CD4-positive, alpha-beta T cell (primary cell): ENCODE data around the gene KCNK6. TPM values are rescaled to one million over a fixed set of nuclear protein-coding genes. Genes with fewer than 3 reads are reported as not detected.
"Not testable (repeated sequence)": the region's sequence is repeated elsewhere in the genome, so short reads cannot be mapped to it uniquely, and the experiment has no call there.

Source experiments
- ATAC-seq: fragments of 200-7000 bp; cut with Tn5 transposase; one replicate; pipeline ENCODE4 v1.10.0; 2022; ENCODE audit warnings: mild to moderate bottlenecking; ENCODE audit not compliant: poor library complexity
- CTCF ChIA-PET: fragments of 350-600 bp; sonication (Branson Sonifier 250); formaldehyde crosslinking; loops from one replicate; lab custom pipeline; 2021; ENCODE audit warnings: antibody characterized with exemption, inconsistent platforms; lab: Charles Lee
- POLR2A ChIA-PET: fragments of 350-600 bp; sonication (Branson Sonifier 250); formaldehyde crosslinking; loops from one replicate; lab custom pipeline; 2021; ENCODE audit warnings: antibody characterized with exemption, inconsistent platforms; lab: Charles Lee
- DNase-seq, 14 experiments: peaks; one replicate each; pipeline ENCODE4 v3.0.0-alpha.2; 2013 to 2020; ENCODE audit warnings: mixed read lengths in 2 of 14
- H3K27ac ChIP-seq, 2 donors: one replicate each; pipeline versions ENCODE4 v1.5.1 to v1.7.0; 2013; ENCODE audit warnings: low read length in 2 of 2, low read depth in 1 of 2, mild to moderate bottlenecking in 1 of 2
- H3K27me3 ChIP-seq, 2 experiments: 1 replicate in 1 of 2; 2 replicates in 1 of 2; pipeline versions ENCODE4 v1.6.1 to v1.7.0; 2013; ENCODE audit warnings: low read length in 2 of 2, control low read depth in 1 of 2, mild to moderate bottlenecking in 1 of 2, moderate library complexity in 1 of 2; ENCODE audit not compliant: insufficient read depth in 2 of 2, control insufficient read depth in 1 of 2
- H3K36me3 ChIP-seq: one replicate; pipeline ENCODE4 v1.6.1; 2013; ENCODE audit warnings: low read length, control low read depth; ENCODE audit not compliant: insufficient read depth
- H3K4me1 ChIP-seq: one replicate; pipeline ENCODE4 v1.6.1; 2013; ENCODE audit warnings: low read length, control low read depth; ENCODE audit not compliant: insufficient read depth
- H3K4me3 ChIP-seq: one replicate; pipeline ENCODE4 v1.5.1; 2013; ENCODE audit warnings: mild to moderate bottlenecking, low read length, moderate library complexity
- H3K9me3 ChIP-seq, 2 experiments: 1 replicate in 1 of 2; 2 replicates in 1 of 2; pipeline versions ENCODE4 v1.6.1 to v1.7.0; 2013; ENCODE audit warnings: low read length in 2 of 2, mild to moderate bottlenecking in 2 of 2, control low read depth in 1 of 2, moderate library complexity in 1 of 2; ENCODE audit not compliant: control insufficient read depth in 1 of 2, insufficient read depth in 1 of 2
- H3K27ac Mint-ChIP-seq: one replicate; pipeline ENCODE4 v1.8.0; 2020; ENCODE audit warnings: mixed read lengths
- H3K27me3 Mint-ChIP-seq: one replicate; pipeline ENCODE4 v1.8.0; 2021; ENCODE audit warnings: mixed read lengths
- H3K36me3 Mint-ChIP-seq: one replicate; pipeline ENCODE4 v1.8.0; 2021; ENCODE audit warnings: low read depth, mixed read lengths
- H3K4me1 Mint-ChIP-seq: one replicate; pipeline ENCODE4 v1.8.0; 2021; ENCODE audit warnings: low read depth, mixed read lengths
- H3K4me3 Mint-ChIP-seq: one replicate; pipeline ENCODE4 v1.8.0; 2020; ENCODE audit warnings: mild to moderate bottlenecking, mixed read lengths
- H3K9me3 Mint-ChIP-seq: one replicate; pipeline ENCODE4 v1.8.0; 2020; ENCODE audit warnings: mixed read lengths
- intact Hi-C, 2 experiments: fragments of 100-400 bp; cut with DNase I in 1 of 2; cut with micrococcal nuclease in 1 of 2; formaldehyde crosslinking; loops; one replicate each; pipeline versions ENCODE4 v1.15.1 to v1.9.0; 2023 to 2025; cut with DNase I, micrococcal nuclease
- total RNA-seq, 174 experiments: library from RNA in 2 of 174; stranded (reverse) in 2 of 174; gene quantifications; one replicate each; pipeline ENCODE4 v1.2.3 and lab custom pipeline; 2021 to 2026
- TF ChIP-seq, protein P1 (sequence below): fragments of 200-600 bp; IDR thresholded peaks from one replicate; pipeline ENCODE4 v1.8.0; 2022; ENCODE audit warnings: antibody characterized with exemption, mild to moderate bottlenecking

Gene KCNK6
- total RNA-seq, 2 experiments from 2014 or later = 3.0 to 3.1 TPM

DNA sequence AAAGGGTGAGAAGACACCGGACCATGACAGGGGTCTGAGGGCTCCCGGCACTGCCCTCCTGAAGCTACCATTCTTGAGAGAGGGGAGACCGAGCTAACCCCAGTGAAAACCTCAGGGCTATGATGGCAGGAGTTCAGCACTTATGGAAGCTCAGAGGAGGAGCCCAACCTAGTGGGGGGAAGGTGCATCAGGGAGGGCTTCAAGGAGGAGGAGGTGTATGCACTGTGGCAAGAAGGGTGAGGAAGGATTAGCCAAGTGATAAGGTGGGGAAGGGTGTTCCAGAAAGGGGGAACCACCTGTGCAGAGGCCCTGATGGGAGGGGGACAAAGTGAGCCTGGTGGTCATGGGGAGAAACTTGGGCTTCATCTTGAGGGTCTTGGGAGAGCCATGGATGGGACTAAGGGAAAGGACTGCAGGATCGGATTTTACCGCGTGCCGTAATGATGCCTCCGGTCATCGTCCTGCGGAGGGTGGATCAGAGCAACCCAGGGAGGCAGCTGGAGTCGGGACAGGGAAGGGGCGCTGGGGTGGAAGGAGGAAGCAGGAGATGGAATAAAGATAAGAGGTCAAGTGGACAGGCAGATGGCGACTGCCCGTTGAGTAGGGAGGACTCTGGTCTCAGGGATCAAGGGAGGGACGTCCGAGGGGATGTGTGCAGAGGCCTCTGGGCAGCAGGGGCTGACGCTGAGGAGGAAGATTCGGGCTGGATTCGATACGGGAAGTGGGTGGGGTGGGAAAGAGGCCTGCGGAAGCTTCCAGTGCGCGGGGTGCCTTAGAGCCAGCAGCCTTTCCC lies 41.4 kb downstream of the KCNK6 start:
- ATAC-seq (no peak), DNase-seq (peak in 1 of 14 experiments; percentile 21)
- intact Hi-C loops = no loop called here
- H3K36me3 Mint-ChIP-seq = no peaks in the 10 kb centered on the region
- peaks cover 0 to 6% of the 10 kb centered on the region in 2 experiments for H3K27me3 ChIP-seq
- H3K4me1 Mint-ChIP-seq = peaks cover 14% of the 10 kb centered on the region
- POLR2A ChIA-PET = interaction anchor here (1.4 to 2.3 kb wide), 2 partner anchors 13 kb away, joined by 9 to 11 read pairs; partner anchors contain the start of gene PSMD8
- TF ChIP-seq, protein P1, sequence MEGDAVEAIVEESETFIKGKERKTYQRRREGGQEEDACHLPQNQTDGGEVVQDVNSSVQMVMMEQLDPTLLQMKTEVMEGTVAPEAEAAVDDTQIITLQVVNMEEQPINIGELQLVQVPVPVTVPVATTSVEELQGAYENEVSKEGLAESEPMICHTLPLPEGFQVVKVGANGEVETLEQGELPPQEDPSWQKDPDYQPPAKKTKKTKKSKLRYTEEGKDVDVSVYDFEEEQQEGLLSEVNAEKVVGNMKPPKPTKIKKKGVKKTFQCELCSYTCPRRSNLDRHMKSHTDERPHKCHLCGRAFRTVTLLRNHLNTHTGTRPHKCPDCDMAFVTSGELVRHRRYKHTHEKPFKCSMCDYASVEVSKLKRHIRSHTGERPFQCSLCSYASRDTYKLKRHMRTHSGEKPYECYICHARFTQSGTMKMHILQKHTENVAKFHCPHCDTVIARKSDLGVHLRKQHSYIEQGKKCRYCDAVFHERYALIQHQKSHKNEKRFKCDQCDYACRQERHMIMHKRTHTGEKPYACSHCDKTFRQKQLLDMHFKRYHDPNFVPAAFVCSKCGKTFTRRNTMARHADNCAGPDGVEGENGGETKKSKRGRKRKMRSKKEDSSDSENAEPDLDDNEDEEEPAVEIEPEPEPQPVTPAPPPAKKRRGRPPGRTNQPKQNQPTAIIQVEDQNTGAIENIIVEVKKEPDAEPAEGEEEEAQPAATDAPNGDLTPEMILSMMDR = no peak
- H3K36me3 ChIP-seq = no peaks in the 10 kb centered on the region
- peaks cover 15% of the 10 kb centered on the region for H3K27me3 Mint-ChIP-seq
- peak overlapping the region; percentile 74 for H3K4me3 ChIP-seq
- peak overlapping the region; percentile 82 for H3K4me3 Mint-ChIP-seq
- peaks cover 0 to 8% of the 10 kb centered on the region in 2 experiments for H3K9me3 ChIP-seq
- no peaks in the 10 kb centered on the region for H3K9me3 Mint-ChIP-seq
- no peak overlapping the region for H3K27ac ChIP-seq
- CTCF ChIA-PET = interaction anchor here (0.8 to 2.5 kb wide), 2 partner anchors 13 to 25 kb away, joined by 3 to 7 read pairs; partner anchors contain the start of genes CATSPERG and PSMD8
- H3K4me1 ChIP-seq = peaks cover 19% of the 10 kb centered on the region
- no peak overlapping the region for H3K27ac Mint-ChIP-seq

DNA sequence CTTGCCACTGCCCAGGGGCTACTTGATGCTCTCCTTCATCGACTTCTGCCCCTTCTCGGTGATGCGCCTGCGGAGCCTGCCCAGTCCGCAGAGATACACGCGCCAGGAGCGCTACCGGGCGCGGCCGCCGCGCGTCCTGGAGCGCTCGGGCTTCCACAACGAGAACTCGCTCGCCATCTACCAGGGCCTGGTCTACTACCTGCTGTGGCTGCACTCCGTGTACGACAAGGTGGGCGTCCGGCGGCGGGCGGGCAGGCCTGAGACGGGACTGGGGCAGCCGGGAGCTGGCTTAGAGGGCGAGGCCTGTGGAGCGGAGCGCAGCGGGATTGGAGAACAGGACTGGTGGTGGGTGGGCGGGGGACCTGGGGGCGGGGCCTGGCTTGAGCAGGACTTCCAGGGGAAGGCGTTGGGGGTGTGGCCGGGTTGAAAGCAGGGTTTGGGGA lies 42.0 kb downstream of the KCNK6 start:
- Histone ChIP-seq H3K27me3 (peaks cover 0 to 6% of the 10 kb centered on the region in 2 experiments), H3K36me3 (no peaks in the 10 kb centered on the region), H3K4me3 (peak overlapping the region; percentile 74), H3K27ac (no peak overlapping the region), H3K9me3 (peaks cover 0 to 8% of the 10 kb centered on the region in 2 experiments), H3K4me1 (peaks cover 19% of the 10 kb centered on the region)
- DNase-seq (peak; percentile 25 to 81 (median 44)), ATAC-seq (peak; percentile 73)
- peaks cover 20% of the 10 kb centered on the region for H3K27me3 Mint-ChIP-seq
- peaks cover 14% of the 10 kb centered on the region for H3K4me1 Mint-ChIP-seq
- no peaks in the 10 kb centered on the region for H3K9me3 Mint-ChIP-seq
- peak overlapping the region; percentile 82 for H3K4me3 Mint-ChIP-seq
- no peak overlapping the region for H3K27ac Mint-ChIP-seq
- POLR2A ChIA-PET = interaction anchor here (2.3 kb wide), 1 partner anchor 13 kb away, joined by 11 read pairs; the partner anchor contains the start of gene PSMD8
- TF ChIP-seq, protein P1 = no peak
- CTCF ChIA-PET = interaction anchor here (1.5 to 2.5 kb wide), 2 partner anchors 12 to 41 kb away, joined by 4 to 7 read pairs; partner anchors contain the start of genes FAM98C and PSMD8
- H3K36me3 Mint-ChIP-seq = no peaks in the 10 kb centered on the region
- intact Hi-C loops = no loop called here

DNA sequence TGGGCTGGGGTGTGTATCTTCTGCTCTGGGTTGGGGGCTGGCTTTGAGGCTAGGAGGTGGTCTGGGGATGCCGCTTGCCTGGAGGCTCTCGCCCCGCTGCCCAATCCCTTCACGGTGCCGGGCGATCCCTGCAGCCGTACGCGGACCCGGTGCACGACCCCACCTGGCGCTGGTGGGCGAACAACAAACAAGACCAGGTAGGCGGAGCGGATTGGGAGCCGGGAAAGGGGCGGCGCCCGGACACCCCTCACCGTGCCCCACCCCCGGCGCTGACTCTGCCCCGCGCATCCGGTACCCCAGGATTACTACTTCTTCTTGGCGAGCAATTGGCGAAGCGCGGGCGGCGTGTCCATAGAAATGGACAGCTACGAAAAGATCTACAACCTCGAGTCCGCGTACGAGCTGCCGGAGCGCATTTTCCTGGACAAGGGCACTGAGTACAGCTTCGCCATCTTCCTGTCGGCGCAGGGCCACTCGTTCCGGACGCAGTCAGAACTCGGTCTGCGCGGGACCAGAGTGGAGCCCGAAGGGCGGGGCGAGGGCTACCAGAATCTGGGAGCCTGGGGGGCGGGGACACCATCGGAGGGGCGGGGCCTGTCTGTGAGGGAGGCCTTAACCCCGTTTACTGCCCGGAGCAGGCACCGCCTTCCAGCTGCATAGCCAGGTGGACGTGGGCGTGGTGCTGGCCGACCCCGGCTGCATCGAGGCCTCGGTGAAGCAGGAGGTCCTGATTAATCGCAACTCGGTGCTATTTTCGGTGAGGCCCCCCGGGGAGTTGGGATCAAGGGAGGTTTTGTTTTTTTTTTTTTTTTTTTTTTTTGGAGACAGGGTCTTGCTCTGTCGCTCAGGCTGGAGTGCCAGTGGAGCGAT lies 42.7 kb downstream of the KCNK6 start:
- Histone ChIP-seq H3K36me3 (no peaks in the 10 kb centered on the region), H3K27me3 (peaks cover 0 to 7% of the 10 kb centered on the region in 2 experiments), H3K4me1 (peaks cover 19% of the 10 kb centered on the region), H3K27ac (no peak overlapping the region), H3K4me3 (peak overlapping the region; percentile 74), H3K9me3 (peaks cover 0 to 8% of the 10 kb centered on the region in 2 experiments)
- H3K9me3 Mint-ChIP-seq = no peaks in the 10 kb centered on the region
- peaks cover 20% of the 10 kb centered on the region for H3K27me3 Mint-ChIP-seq
- ChIA-PET CTCF (interaction anchor here (0.7 to 2.5 kb wide), 3 partner anchors 12 to 203 kb away, joined by 4 to 7 read pairs (median 4); partner anchors contain the start of genes FAM98C and PSMD8), POLR2A (interaction anchor here (2.3 kb wide), 1 partner anchor 12 kb away, joined by 11 read pairs; the partner anchor contains the start of gene PSMD8)
- H3K4me1 Mint-ChIP-seq = peaks cover 14% of the 10 kb centered on the region
- H3K4me3 Mint-ChIP-seq = peak overlapping the region; percentile 70
- intact Hi-C loops = no loop called here
- peak; percentile 54 for ATAC-seq
- TF ChIP-seq, protein P1 = no peak
- peak; percentile 40 to 80 (median 56) for DNase-seq
- no peaks in the 10 kb centered on the region for H3K36me3 Mint-ChIP-seq
- H3K27ac Mint-ChIP-seq = no peak overlapping the region

DNA sequence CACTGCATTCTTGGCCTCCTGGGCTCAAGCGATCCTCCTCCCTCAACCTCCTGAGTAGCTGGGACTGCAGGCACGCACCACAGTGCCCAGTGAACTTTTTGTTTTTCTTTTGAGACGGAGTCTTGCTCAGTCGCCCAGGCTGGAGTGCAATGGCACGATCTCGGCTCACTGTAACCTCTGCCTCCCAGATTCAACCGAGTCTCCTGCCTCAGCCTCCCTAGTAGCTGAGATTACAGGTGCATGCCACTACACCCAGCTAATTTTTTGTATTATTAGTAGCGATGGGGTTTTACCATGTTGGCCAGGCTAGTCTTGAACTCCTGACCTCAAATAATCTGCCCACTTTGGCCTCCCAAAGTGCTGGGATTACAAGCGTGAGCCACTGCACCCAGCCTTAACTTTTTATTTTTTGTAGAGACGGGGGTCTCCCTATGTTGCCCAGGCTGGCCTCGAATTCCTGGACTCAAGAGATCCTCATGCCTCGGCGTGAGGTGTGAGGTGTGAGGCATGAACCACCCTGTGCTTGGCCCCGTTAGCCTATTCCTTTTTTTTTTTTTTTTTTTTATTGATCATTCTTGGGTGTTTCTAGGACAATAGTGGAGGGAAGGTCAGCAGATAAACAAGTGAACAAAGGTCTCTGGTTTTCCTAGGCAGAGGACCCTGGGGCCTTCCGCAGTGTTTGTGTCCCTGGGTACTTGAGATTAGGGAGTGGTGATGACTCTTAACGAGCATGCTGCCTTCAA lies 43.5 kb downstream of the KCNK6 start:
- H3K36me3 ChIP-seq, intact Hi-C loops: not testable (repeated sequence)

More for the DNA sequence above, 43.5 kb downstream of the KCNK6 start:
- H3K27me3 Mint-ChIP-seq = peaks cover 24% of the 10 kb centered on the region
- H3K4me1 Mint-ChIP-seq = peaks cover 14% of the 10 kb centered on the region
- ChIA-PET CTCF (interaction anchor here (1.5 to 2.5 kb wide), 2 partner anchors 11 to 39 kb away, joined by 4 to 7 read pairs; partner anchors contain the start of genes FAM98C and PSMD8), POLR2A (interaction anchor here (2.3 kb wide), 1 partner anchor 11 kb away, joined by 11 read pairs; the partner anchor contains the start of gene PSMD8)
- H3K4me3 Mint-ChIP-seq = peak overlapping the region; percentile 42
- peak overlapping the region; percentile 74 for H3K4me3 ChIP-seq
- ATAC-seq, H3K27me3 ChIP-seq, H3K9me3 ChIP-seq, H3K27ac ChIP-seq, H3K36me3 Mint-ChIP-seq, DNase-seq, H3K27ac Mint-ChIP-seq, H3K9me3 Mint-ChIP-seq: not testable (repeated sequence)
- peaks cover 19% of the 10 kb centered on the region for H3K4me1 ChIP-seq
